ENCODE data around the gene NEK4.

- no peak for TF ChIP-seq GATA3 (IDR thresholded peaks at IDR 0.05; ENCODE audit: low read depth, low read length)
- TF ChIP-seq GATA2 (IDR thresholded peaks at IDR 0.05; ENCODE audit: low read depth, low read length), result no peak
These were observed 80.2 kb downstream of the NEK4 start for GRCh38 chr3:52690560-52690959.

Measured in SH-SY5Y (cell line).